ENCODE data around the gene GPR31.
"Not testable (repeated sequence)": the region's sequence is repeated elsewhere in the genome, so short reads cannot be mapped to it uniquely, and the experiment has no call there.

Gene GPR31

GRCh38 chr6:167167699-167168098 is 9.9 kb upstream of the GPR31 start:
- not testable (repeated sequence) for H3K4me3 ChIP-seq (ENCODE audit: insufficient read depth, low read length, poor library complexity, severe bottlenecking); H3K9me3 ChIP-seq (ENCODE audit: insufficient read depth, low read length); H3K4me2 ChIP-seq (ENCODE audit: low read depth, low read length, poor library complexity, severe bottlenecking); H3K36me3 ChIP-seq (ENCODE audit: low read length); H3K79me2 ChIP-seq (ENCODE audit: insufficient read depth, low read length); H3K9me2 ChIP-seq (replicated peaks; ENCODE audit: insufficient read depth, low read length); H3F3A ChIP-seq (ENCODE audit: insufficient read depth); H4K20me1 ChIP-seq (ENCODE audit: low read depth, low read length); H2AFZ ChIP-seq (ENCODE audit: low read depth, low read length, severe bottlenecking); H3K27me3 ChIP-seq (ENCODE audit: low read length); H3K27ac ChIP-seq (ENCODE audit: low read depth, low read length); H3K9ac ChIP-seq (ENCODE audit: low read length)

DNA sequence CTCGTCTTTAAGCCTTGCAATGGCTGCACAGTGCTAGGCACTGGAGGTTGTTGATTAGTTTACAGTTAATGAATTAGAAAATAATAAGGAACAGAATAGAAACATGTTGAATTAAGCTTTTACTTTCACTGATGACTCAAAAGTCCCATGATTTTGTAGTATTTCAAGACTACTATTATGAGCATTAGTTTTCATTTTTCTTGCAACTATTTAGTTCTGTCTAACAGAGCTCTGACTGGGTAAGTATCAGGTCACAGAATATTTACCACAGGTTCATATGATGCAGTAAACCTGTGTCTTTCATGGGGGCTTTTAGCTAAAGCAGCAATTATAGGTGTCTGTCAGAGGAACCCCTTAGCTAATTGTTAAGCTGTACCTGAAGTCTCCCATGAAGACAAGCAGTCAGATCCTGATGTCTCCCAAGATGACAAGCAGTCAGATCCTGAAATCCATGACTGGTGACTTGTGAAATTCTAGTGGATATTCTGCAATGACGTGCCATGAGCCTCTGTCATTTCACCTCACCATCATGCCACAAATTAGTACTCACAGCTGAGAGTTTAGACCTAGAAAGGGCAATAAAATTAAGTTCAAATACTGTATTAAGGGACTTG is 8.2 kb upstream of the GPR31 start:
- Histone ChIP-seq H4K20me1 (ENCODE audit: low read depth, low read length) (no peaks in the 10 kb centered on the region), H3K79me2 (ENCODE audit: insufficient read depth, low read length) (no peaks in the 10 kb centered on the region), H3K4me3 (ENCODE audit: insufficient read depth, low read length, poor library complexity, severe bottlenecking) (no peak overlapping the region), H3K9me3 (ENCODE audit: insufficient read depth, low read length) (no peaks in the 10 kb centered on the region), H3K27me3 (ENCODE audit: low read length) (no peaks in the 10 kb centered on the region), H3K36me3 (ENCODE audit: low read length) (no peaks in the 10 kb centered on the region), H2AFZ (ENCODE audit: low read depth, low read length, severe bottlenecking) (no peak overlapping the region), H3K9me2 (replicated peaks; ENCODE audit: insufficient read depth, low read length) (no peaks in the 10 kb centered on the region), H3K4me2 (ENCODE audit: low read depth, low read length, poor library complexity, severe bottlenecking) (no peak overlapping the region), H3F3A (ENCODE audit: insufficient read depth) (no peaks in the 10 kb centered on the region), H3K27ac (ENCODE audit: low read depth, low read length) (no peak overlapping the region), H3K9ac (ENCODE audit: low read length) (no peak overlapping the region)
- TF ChIP-seq, protein P1, sequence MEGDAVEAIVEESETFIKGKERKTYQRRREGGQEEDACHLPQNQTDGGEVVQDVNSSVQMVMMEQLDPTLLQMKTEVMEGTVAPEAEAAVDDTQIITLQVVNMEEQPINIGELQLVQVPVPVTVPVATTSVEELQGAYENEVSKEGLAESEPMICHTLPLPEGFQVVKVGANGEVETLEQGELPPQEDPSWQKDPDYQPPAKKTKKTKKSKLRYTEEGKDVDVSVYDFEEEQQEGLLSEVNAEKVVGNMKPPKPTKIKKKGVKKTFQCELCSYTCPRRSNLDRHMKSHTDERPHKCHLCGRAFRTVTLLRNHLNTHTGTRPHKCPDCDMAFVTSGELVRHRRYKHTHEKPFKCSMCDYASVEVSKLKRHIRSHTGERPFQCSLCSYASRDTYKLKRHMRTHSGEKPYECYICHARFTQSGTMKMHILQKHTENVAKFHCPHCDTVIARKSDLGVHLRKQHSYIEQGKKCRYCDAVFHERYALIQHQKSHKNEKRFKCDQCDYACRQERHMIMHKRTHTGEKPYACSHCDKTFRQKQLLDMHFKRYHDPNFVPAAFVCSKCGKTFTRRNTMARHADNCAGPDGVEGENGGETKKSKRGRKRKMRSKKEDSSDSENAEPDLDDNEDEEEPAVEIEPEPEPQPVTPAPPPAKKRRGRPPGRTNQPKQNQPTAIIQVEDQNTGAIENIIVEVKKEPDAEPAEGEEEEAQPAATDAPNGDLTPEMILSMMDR (IDR thresholded peaks at IDR 0.05; ENCODE audit: insufficient read depth, low read length, poor library complexity, severe bottlenecking) = no peak
- TF ChIP-seq EZH2phosphoT487 (conservative IDR thresholded peaks at IDR 0.05; ENCODE audit: low read length) = no peak

- no peaks in the 10 kb centered on the region for H4K20me1 ChIP-seq (ENCODE audit: low read depth, low read length)
- H3K36me3 ChIP-seq (ENCODE audit: low read length) = no peaks in the 10 kb centered on the region
- no peaks in the 10 kb centered on the region for H3K9me2 ChIP-seq (replicated peaks; ENCODE audit: insufficient read depth, low read length)
- no peak overlapping the region for H3K4me3 ChIP-seq (ENCODE audit: insufficient read depth, low read length, poor library complexity, severe bottlenecking)
- H3K4me2 ChIP-seq (ENCODE audit: low read depth, low read length, poor library complexity, severe bottlenecking) = no peak overlapping the region
- H2AFZ ChIP-seq (ENCODE audit: low read depth, low read length, severe bottlenecking) = no peak overlapping the region
- H3K9ac ChIP-seq (ENCODE audit: low read length) = no peak overlapping the region
- H3K79me2 ChIP-seq (ENCODE audit: insufficient read depth, low read length) = no peaks in the 10 kb centered on the region
- no peaks in the 10 kb centered on the region for H3K9me3 ChIP-seq (ENCODE audit: insufficient read depth, low read length)
- no peak for TF ChIP-seq EZH2phosphoT487 (conservative IDR thresholded peaks at IDR 0.05; ENCODE audit: low read length)
- no peaks in the 10 kb centered on the region for H3F3A ChIP-seq (ENCODE audit: insufficient read depth)
- H3K27ac ChIP-seq (ENCODE audit: low read depth, low read length) = no peak overlapping the region
- H3K27me3 ChIP-seq (ENCODE audit: low read length) = no peaks in the 10 kb centered on the region
Observed at GRCh38 chr6:167164261-167164660, 6.5 kb upstream of the GPR31 start.

GRCh38 chr6:167163476-167164011 is 5.8 kb upstream of the GPR31 start:
- Histone ChIP-seq H3K79me2 (ENCODE audit: insufficient read depth, low read length) (no peaks in the 10 kb centered on the region), H3K9me3 (ENCODE audit: insufficient read depth, low read length) (no peaks in the 10 kb centered on the region), H3K4me2 (ENCODE audit: low read depth, low read length, poor library complexity, severe bottlenecking) (no peak overlapping the region), H3F3A (ENCODE audit: insufficient read depth) (no peaks in the 10 kb centered on the region), H3K27me3 (ENCODE audit: low read length) (no peaks in the 10 kb centered on the region), H3K9me2 (replicated peaks; ENCODE audit: insufficient read depth, low read length) (no peaks in the 10 kb centered on the region), H3K9ac (ENCODE audit: low read length) (no peak overlapping the region), H3K36me3 (ENCODE audit: low read length) (no peaks in the 10 kb centered on the region), H3K27ac (ENCODE audit: low read depth, low read length) (no peak overlapping the region), H2AFZ (ENCODE audit: low read depth, low read length, severe bottlenecking) (no peak overlapping the region), H4K20me1 (ENCODE audit: low read depth, low read length) (no peaks in the 10 kb centered on the region), H3K4me3 (ENCODE audit: insufficient read depth, low read length, poor library complexity, severe bottlenecking) (no peak overlapping the region)
- TF ChIP-seq, protein P1 (IDR thresholded peaks at IDR 0.05; ENCODE audit: insufficient read depth, low read length, poor library complexity, severe bottlenecking) = no peak
- TF ChIP-seq EZH2phosphoT487 (conservative IDR thresholded peaks at IDR 0.05; ENCODE audit: low read length) = no peak

Measured in SU-DHL-6 (cell line).